Skeletal muscle tissue (tissue), 4 donors: Measurements from ENCODE around the gene BOC. TPM values are rescaled to one million over a fixed set of nuclear protein-coding genes. Genes with fewer than 3 reads are reported as not detected.
A peak's percentile ranks its signal among the peaks of the same experiment; 100 is the strongest.

ENCODE experiments used
- H3K27ac ChIP-seq: one replicate; pipeline ENCODE4 v1.7.0; 2013; ENCODE audit warnings: mild to moderate bottlenecking, low read depth, low read length, inconsistent platforms
- H3K27me3 ChIP-seq, 3 donors: one replicate each; pipeline ENCODE4 v1.7.0; 2013; ENCODE audit warnings: low read length in 3 of 3; ENCODE audit not compliant: control insufficient read depth in 3 of 3, insufficient read depth in 3 of 3
- H3K36me3 ChIP-seq, 3 donors: one replicate each; pipeline ENCODE4 v1.7.0; 2013; ENCODE audit warnings: low read length in 3 of 3; ENCODE audit not compliant: control insufficient read depth in 3 of 3, insufficient read depth in 3 of 3
- H3K4me1 ChIP-seq, 3 donors: one replicate each; pipeline ENCODE4 v1.7.0; 2013; ENCODE audit warnings: low read length in 3 of 3, mild to moderate bottlenecking in 3 of 3; ENCODE audit not compliant: control insufficient read depth in 3 of 3, insufficient read depth in 3 of 3
- H3K4me3 ChIP-seq, 3 donors: one replicate each; pipeline ENCODE4 v1.7.0; 2013; ENCODE audit warnings: low read length in 3 of 3
- H3K9ac ChIP-seq, 3 donors: one replicate each; pipeline ENCODE4 v1.7.0; 2013; ENCODE audit warnings: low read length in 3 of 3, mild to moderate bottlenecking in 3 of 3, moderate library complexity in 2 of 3, low read depth in 1 of 3
- H3K9me3 ChIP-seq, 3 donors: one replicate each; pipeline ENCODE4 v1.7.0; 2013; ENCODE audit warnings: low read length in 3 of 3; ENCODE audit not compliant: control insufficient read depth in 3 of 3
- total RNA-seq: library from RNA; depleted of rRNA; stranded (reverse); fragments of >200 nt; gene quantifications from one replicate; pipeline ENCODE4 v1.2.3, GENCODE V29; 2014
- donor health status: Osteomylitis.

Gene BOC
- total RNA-seq, 1 donor from 2014 or later: 28.7 TPM

DNA sequence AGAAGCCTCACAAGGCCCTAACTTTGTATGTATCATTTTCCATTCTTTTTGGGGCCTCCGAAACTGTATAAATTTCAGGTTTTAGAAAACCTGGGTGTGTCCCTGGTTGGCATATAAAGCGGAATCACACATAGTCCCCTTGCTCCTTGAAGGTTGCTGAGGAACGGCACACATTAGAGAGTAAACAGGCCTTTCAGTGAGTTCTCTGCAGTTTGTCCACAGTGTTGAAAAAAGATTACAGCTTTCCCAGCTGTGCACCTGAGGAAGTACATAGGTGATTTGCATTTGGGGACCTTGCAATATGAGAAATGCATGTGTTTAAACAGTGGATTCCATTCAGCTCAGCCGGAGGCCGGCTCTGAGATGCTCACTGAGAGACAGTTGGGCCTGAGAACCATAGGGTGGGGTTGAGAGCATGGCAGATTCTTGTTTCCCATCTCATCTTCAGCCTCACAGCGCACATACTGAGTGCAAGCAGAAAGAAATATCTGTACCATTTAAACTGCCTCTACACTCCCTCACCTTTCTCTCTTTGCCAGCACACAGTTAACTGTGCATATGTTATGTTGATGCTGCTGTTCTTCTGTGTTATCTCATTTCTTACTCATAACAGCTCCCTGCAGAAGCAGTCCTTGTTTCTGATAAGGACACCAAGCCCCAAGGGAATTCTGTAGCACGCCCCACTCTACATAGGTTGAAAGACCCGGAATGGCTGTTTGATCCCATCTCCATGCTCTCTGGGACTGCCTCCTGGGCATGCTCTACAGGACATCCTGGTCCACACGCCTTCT is 60.4 kb downstream of the BOC start:
- Histone ChIP-seq H3K27ac (no peak overlapping the region), H3K4me1 (peaks cover 13 to 17% (median 15%) of the 10 kb centered on the region in 3 donors)

DNA sequence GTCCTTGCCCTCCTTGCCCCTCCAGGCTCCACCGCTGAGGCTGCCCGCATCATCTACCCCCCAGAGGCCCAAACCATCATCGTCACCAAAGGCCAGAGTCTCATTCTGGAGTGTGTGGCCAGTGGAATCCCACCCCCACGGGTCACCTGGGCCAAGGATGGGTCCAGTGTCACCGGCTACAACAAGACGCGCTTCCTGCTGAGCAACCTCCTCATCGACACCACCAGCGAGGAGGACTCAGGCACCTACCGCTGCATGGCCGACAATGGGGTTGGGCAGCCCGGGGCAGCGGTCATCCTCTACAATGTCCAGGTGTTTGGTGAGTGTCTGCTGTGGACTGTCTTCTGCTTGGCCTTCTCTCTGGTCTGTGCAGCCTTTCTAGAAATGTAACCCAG is 61.0 kb downstream of the BOC start:
- no peaks in the 10 kb centered on the region for H3K27me3 ChIP-seq
- H3K4me3 ChIP-seq: no peak overlapping the region
- peaks cover 6 to 14% (median 6%) of the 10 kb centered on the region in 3 donors for H3K36me3 ChIP-seq
- no peak overlapping the region for H3K27ac ChIP-seq
- peaks cover 13 to 17% (median 16%) of the 10 kb centered on the region in 3 donors for H3K4me1 ChIP-seq
- H3K9me3 ChIP-seq: no peaks in the 10 kb centered on the region
- H3K9ac ChIP-seq: no peak overlapping the region

More for the DNA sequence above, 60.4 kb downstream of the BOC start:
- no peak overlapping the region for H3K4me3 ChIP-seq
- H3K27me3 ChIP-seq: no peaks in the 10 kb centered on the region
- no peak overlapping the region for H3K9ac ChIP-seq
- no peaks in the 10 kb centered on the region for H3K9me3 ChIP-seq
- peaks cover 6 to 14% (median 6%) of the 10 kb centered on the region in 3 donors for H3K36me3 ChIP-seq

DNA sequence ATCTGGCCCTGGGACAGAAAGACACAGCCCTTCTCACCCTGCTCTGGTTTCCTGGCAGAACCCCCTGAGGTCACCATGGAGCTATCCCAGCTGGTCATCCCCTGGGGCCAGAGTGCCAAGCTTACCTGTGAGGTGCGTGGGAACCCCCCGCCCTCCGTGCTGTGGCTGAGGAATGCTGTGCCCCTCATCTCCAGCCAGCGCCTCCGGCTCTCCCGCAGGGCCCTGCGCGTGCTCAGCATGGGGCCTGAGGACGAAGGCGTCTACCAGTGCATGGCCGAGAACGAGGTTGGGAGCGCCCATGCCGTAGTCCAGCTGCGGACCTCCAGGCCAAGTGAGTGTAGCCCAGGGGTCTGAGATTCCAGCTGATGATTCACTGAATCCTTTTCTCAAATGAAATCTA is 61.7 kb downstream of the BOC start:
- no peak overlapping the region for H3K27ac ChIP-seq
- no peaks in the 10 kb centered on the region for H3K9me3 ChIP-seq
- peaks cover 6 to 13% (median 7%) of the 10 kb centered on the region in 3 donors for H3K36me3 ChIP-seq
- H3K4me3 ChIP-seq: no peak overlapping the region
- no peak overlapping the region for H3K9ac ChIP-seq
- no peaks in the 10 kb centered on the region for H3K27me3 ChIP-seq
- peaks cover 13 to 17% (median 16%) of the 10 kb centered on the region in 3 donors for H3K4me1 ChIP-seq

DNA sequence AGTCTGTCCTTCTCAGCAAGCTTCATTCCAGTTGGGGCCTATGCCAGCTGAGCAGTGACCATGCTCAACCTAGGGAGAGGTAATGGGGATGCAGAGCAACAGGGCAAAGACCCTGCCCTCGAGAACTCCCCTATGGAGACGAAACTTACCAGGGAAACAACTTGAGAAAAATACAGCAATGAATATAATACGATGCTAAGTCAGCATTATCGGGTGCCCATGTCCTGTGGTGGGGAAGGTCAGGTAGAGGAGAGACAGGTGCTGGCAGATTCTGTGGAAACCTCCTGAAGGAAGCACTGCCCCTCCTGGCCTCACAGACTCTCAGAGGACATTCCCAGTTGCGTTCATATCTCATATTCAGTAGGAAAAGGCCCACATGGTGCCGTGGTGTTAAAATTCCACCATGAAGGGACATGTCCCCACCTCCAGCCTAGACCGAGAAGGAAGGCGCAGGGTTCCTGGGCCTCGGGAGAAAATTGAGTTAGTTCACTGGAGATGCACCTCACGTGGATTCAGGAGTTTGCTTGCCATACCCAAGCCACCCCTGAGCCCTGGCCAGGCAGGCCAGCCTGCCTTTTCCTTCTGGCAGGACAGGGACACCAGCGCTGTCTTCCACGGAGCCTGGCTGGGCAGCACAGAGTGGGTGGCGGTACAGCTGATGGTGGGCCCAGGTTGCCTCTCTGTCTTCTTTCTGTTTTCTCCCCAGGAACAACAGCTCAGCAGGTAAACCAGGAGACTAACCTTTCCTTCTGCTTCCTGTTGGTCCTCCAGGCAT is 62.4 kb downstream of the BOC start:
- Histone ChIP-seq H3K27me3 (no peaks in the 10 kb centered on the region), H3K9ac (no peak overlapping the region), H3K27ac (no peak overlapping the region), H3K4me3 (no peak overlapping the region), H3K36me3 (peaks cover 0 to 9% (median 9%) of the 10 kb centered on the region in 3 donors), H3K9me3 (no peaks in the 10 kb centered on the region), H3K4me1 (peaks cover 13 to 17% (median 16%) of the 10 kb centered on the region in 3 donors)

DNA sequence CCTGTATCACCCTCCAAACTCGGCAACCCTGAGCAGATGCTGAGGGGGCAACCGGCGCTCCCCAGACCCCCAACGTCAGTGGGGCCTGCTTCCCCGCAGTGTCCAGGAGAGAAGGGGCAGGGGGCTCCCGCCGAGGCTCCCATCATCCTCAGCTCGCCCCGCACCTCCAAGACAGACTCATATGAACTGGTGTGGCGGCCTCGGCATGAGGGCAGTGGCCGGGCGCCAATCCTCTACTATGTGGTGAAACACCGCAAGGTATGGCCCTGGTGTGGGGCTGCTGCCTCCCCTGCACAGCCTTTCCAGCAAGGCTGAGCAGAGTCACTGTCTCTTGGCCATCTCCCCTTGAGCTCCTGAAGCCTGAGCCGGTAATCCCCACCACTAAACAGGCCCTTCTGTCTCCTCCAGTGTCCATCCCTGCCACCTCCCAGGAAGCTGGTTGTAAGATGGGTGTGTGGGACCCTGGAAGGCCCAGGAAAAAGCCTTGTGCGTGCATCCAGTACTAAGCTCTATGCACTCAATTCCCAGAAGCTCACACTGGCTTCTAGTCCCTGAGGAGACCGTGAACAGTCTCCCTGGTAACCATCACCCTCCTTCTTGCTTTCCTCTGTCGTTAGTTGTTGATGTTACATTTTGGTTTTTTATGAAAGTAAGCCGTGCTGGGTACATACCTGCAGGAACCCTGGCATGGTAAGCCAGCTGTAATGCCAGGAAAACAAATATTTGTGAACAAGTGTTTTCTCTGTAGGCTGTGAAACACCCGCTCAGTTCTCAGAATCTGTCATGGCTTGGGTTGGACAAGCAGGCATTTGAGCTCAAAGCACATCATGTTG is 63.3 kb downstream of the BOC start:
- Histone ChIP-seq H3K4me3 (no peak overlapping the region), H3K9me3 (no peaks in the 10 kb centered on the region), H3K36me3 (peaks cover 0 to 13% (median 11%) of the 10 kb centered on the region in 3 donors), H3K9ac (no peak overlapping the region), H3K27ac (no peak overlapping the region), H3K27me3 (no peaks in the 10 kb centered on the region), H3K4me1 (peaks cover 13 to 17% (median 16%) of the 10 kb centered on the region in 3 donors)

DNA sequence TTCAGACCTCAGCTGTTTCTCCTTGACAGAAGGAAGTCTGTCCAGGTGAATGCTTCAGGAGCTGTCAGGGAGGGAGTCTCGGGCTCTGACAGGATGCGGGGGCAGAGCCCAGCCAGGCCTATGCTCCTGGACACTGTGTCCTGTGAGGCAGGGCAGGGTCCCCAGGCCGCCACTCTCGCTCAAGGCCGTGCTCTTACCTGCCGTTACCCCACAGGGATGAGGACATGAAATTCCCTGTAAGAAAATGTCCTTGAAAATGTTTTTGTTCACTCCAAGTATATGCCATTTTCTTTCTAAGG is 63.9 kb downstream of the BOC start:
- Histone ChIP-seq H3K36me3 (peaks cover 0 to 13% (median 11%) of the 10 kb centered on the region in 3 donors), H3K9ac (no peak overlapping the region), H3K27ac (no peak overlapping the region), H3K27me3 (no peaks in the 10 kb centered on the region), H3K4me1 (peaks cover 13 to 17% (median 16%) of the 10 kb centered on the region in 3 donors), H3K4me3 (no peak overlapping the region), H3K9me3 (no peaks in the 10 kb centered on the region)

DNA sequence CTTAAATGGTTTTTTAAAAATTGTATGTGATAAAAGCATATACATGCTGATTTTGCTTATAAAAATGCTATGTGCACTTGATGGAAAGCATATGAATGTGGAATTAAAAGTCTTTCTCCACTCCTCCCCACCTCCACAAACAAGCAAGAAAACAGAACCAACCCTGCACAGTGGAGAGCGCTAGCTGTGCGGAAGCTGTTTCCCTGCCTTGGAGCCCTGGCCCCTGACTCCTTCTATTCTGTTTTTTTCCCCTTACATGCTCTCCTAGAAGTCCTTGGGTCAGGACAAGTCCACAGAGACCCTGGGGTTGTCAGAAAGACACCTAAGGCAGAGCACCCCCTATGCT is 64.2 kb downstream of the BOC start:
- H3K36me3 ChIP-seq: peaks cover 0 to 15% (median 12%) of the 10 kb centered on the region in 3 donors
- peaks cover 13 to 17% (median 16%) of the 10 kb centered on the region in 3 donors for H3K4me1 ChIP-seq
- H3K27ac ChIP-seq: peak overlapping the region; percentile 71
- H3K9ac ChIP-seq: peak overlapping the region in 1 of 3 donors; percentile 54
- peak overlapping the region in 1 of 3 donors; percentile 46 for H3K4me3 ChIP-seq
- no peaks in the 10 kb centered on the region for H3K27me3 ChIP-seq
- H3K9me3 ChIP-seq: no peaks in the 10 kb centered on the region

DNA sequence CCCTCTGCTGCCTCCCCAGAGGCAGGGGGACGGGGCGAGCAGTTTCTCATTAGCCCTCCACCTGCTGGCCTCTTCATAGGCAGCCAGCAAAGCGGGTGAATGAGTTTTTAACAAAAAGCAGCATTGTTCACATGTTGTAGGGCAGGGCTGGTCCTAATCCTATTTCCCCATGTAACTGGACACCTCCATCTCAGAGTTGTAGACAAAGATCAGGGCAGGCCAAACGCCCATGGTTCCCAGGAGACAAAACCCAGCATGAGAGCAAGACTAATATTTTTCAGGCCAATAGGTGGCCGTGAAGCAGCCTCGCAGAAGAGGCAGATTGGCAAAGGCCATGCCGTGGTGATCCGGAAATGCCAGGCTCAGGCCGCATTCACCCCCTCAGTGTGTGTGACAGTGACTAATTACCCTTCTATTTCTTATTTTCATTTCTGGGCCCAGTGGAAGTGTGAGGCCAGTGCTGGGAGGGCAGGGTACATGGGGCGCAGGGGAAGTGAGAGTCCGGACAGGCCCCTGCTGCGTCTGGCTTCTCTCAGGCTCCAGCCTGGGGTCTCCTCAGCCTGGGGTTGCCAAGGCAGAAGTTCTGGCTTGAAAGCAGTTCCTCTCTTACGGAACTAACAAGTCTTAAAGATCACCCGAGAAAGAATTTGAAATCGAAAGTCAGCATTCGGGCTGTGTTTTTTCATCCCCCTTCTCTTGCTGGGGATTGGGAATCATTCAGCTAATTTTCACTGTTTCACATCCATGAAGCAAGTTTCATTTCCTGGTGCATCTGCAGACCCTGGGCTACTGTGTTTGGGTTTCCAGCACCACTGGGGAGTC is 64.8 kb downstream of the BOC start:
- Histone ChIP-seq H3K9me3 (no peaks in the 10 kb centered on the region), H3K9ac (peak overlapping the region; percentile 57 to 71 (median 66)), H3K27ac (peak overlapping the region; percentile 71), H3K4me1 (peaks cover 13 to 17% (median 16%) of the 10 kb centered on the region in 3 donors), H3K36me3 (peaks cover 0 to 17% (median 10%) of the 10 kb centered on the region in 3 donors), H3K27me3 (peaks cover 0 to 3% (median 0%) of the 10 kb centered on the region in 3 donors), H3K4me3 (peak overlapping the region; percentile 44 to 56 (median 46))

DNA sequence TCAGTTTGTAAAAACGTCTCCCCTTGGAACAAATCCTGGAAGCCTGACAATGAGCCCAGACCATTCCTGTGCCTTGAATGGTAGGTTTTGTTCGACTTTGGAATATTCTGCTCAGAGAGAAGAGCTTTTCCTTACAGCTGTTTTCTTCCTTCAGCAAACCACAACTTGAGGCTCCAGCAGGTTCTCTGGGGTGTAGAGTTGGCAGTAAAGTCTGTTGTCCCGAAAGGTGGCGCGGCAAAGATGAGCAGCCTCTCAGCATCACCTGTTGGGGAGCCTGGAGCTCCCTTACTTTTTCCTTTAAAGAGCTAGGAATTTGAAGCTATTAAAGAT is 65.4 kb downstream of the BOC start:
- H3K36me3 ChIP-seq: peaks cover 0 to 17% (median 10%) of the 10 kb centered on the region in 3 donors
- H3K4me3 ChIP-seq: peak overlapping the region; percentile 44 to 56 (median 46)
- H3K9ac ChIP-seq: peak overlapping the region; percentile 20 to 71 (median 57)
- peak overlapping the region; percentile 71 for H3K27ac ChIP-seq
- peaks cover 0 to 3% (median 0%) of the 10 kb centered on the region in 3 donors for H3K27me3 ChIP-seq
- H3K4me1 ChIP-seq: peaks cover 13 to 17% (median 16%) of the 10 kb centered on the region in 3 donors
- no peaks in the 10 kb centered on the region for H3K9me3 ChIP-seq
